Globus pallidus (tissue), 1 donor: Measurements from ENCODE around the gene KRT71.
A peak's percentile ranks its signal among the peaks of the same experiment; 100 is the strongest.
"Not testable (repeated sequence)": the region's sequence is repeated elsewhere in the genome, so short reads cannot be mapped to it uniquely, and the experiment has no call there.

Experiments used
- DNase-seq: peaks from one replicate; pipeline ENCODE4 v3.0.0-alpha.2; 2015; ENCODE audit warnings: low spot score

KRT71 gene

GRCh38 chr12:52552681-52553195 is at the start of gene KRT71:
TSS of gene KRT71 (minus strand) at chr12:52553145. CDS start at chr12:52553077, 68 bp downstream.
- DNase-seq, result no peak

- no peak for DNase-seq
Observed at GRCh38 chr12:52602552-52602951, 49.6 kb upstream of the KRT71 start.

GRCh38 chr12:52601671-52602070 is 48.7 kb upstream of the KRT71 start:
- DNase-seq, result no peak

- no peak for DNase-seq
Observed at GRCh38 chr12:52600941-52601481, 48.1 kb upstream of the KRT71 start, which contains the start of gene KRT72. TSS of gene KRT72 (minus strand) at chr12:52601463. CDS start at chr12:52601452, 11 bp downstream.

GRCh38 chr12:52600475-52600874 is 47.5 kb upstream of the KRT71 start:
- no peak for DNase-seq

GRCh38 chr12:52600071-52600470 is 47.1 kb upstream of the KRT71 start:
- DNase-seq, result no peak

GRCh38 chr12:52598966-52599365 is 46.0 kb upstream of the KRT71 start:
- DNase-seq, result no peak

GRCh38 chr12:52594237-52594636 is 41.3 kb upstream of the KRT71 start:
- not testable (repeated sequence) for DNase-seq

- DNase-seq, result no peak
Observed at GRCh38 chr12:52591521-52591920, 38.6 kb upstream of the KRT71 start.

GRCh38 chr12:52590021-52590420 is 37.1 kb upstream of the KRT71 start:
- DNase-seq, result no peak

- no peak for DNase-seq
Observed at GRCh38 chr12:52587563-52587962, 34.6 kb upstream of the KRT71 start.

- DNase-seq, result no peak
Observed at GRCh38 chr12:52585946-52586345, 33.0 kb upstream of the KRT71 start.

GRCh38 chr12:52585066-52585465 is 32.1 kb upstream of the KRT71 start:
- no peak for DNase-seq

GRCh38 chr12:52584156-52584682 is 31.3 kb upstream of the KRT71 start:
- no peak for DNase-seq

- peak; percentile 37 for DNase-seq
Observed at GRCh38 chr12:52582971-52583456, 30.1 kb upstream of the KRT71 start.

- DNase-seq, result no peak
Observed at GRCh38 chr12:52582486-52582885, 29.5 kb upstream of the KRT71 start.

- no peak for DNase-seq
Observed at GRCh38 chr12:52581481-52581880, 28.5 kb upstream of the KRT71 start.

GRCh38 chr12:52581066-52581465 is 28.1 kb upstream of the KRT71 start:
- DNase-seq, result no peak

GRCh38 chr12:52580496-52580895 is 27.6 kb upstream of the KRT71 start:
- no peak for DNase-seq

GRCh38 chr12:52579468-52580465 is 26.8 kb upstream of the KRT71 start:
- no peak for DNase-seq

GRCh38 chr12:52578469-52578868 is 25.5 kb upstream of the KRT71 start:
- DNase-seq, result no peak

- no peak for DNase-seq
Observed at GRCh38 chr12:52577316-52577715, 24.4 kb upstream of the KRT71 start.

- DNase-seq, result no peak
Observed at GRCh38 chr12:52575948-52576347, 23.0 kb upstream of the KRT71 start.
